ENCODE results near the gene ZNF516.

The ZNF516 gene

DNA sequence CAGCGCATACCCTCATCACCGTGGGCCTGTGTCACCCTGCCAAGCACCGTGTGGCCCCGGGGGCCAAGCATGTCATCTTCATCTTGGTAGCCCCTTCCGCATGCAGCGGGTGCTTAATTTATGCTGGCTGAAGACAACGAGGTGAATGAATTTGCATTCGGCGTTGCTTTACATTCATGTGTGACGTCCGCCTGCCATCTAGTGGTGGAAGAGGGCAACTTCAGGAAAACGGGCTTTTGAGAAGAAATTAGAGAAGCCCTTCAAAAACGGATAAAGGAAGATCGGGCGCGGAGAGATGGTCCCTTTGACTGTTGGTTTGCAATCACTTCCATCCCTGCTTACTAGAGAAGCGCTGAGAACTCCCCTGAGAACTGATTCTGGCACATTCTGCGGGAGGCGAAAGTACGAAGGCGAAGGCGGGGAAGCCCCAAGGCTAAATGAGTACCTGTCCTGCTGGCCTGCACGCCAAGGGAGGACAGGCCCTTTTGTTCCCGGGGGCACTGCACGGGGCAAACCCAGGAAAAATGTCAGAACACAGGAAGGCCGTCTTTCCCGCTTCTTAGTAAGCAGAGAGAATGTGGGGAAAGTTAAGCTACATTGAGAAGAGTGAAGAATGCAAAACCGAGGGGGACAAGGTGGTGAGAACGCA is 145.9 kb downstream of the ZNF516 start:
- H3K4me3 ChIP-seq (ENCODE audit: low read depth, low read length): no peak overlapping the region

- H3K4me3 ChIP-seq (ENCODE audit: low read depth, low read length): no peak overlapping the region
Measured at GRCh38 chr18:76348267-76349066, 146.6 kb downstream of the ZNF516 start.

- no peak overlapping the region for H3K4me3 ChIP-seq (ENCODE audit: low read depth, low read length)
Measured at GRCh38 chr18:76347341-76347740, 147.7 kb downstream of the ZNF516 start.

- H3K4me3 ChIP-seq (ENCODE audit: low read depth, low read length): no peak overlapping the region
Measured at GRCh38 chr18:76346490-76347130, 148.4 kb downstream of the ZNF516 start.

DNA sequence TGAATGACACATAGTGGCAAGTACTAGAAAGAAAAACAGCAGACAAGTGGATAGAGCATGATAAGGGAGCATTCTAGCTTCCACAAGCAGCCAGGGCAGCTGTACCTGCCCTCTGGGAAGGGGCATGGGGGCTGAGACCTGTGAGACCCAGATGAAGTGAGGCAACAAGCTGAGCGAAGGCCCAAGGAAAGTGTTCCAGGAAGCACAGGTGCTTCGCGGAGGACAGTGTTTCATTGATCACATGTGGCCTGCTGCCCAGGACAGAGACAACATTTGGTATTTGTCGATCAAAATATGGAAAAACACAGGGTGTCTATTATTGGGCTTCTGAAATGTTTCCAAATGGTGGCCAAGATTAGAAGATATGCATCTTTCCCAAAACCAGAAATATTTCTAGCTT is 149.1 kb downstream of the ZNF516 start:
- H3K4me3 ChIP-seq (ENCODE audit: low read depth, low read length): no peak overlapping the region

- no peak overlapping the region for H3K4me3 ChIP-seq (ENCODE audit: low read depth, low read length)
Measured at GRCh38 chr18:76343938-76344569, 151.0 kb downstream of the ZNF516 start.

DNA sequence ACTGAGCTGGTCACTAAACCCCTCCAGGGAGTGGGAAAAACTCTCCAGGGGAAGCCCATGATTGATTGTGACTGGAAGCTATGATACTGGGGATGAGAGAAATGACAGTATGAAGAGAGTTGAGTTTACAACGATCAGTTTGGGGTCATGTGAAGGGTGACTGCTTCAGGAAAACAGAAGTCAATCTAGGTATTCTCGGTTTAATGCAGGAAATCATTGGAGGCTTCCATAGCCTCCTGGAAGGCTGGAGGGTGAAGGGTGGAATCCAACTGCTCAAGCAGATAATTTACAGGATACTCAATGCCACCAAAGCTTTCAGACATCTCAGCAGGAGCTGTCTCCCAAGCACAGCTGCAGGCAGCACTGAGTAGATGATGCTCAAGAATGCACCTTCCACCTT is 154.6 kb downstream of the ZNF516 start:
- H3K4me3 ChIP-seq (ENCODE audit: low read depth, low read length): no peak overlapping the region

DNA sequence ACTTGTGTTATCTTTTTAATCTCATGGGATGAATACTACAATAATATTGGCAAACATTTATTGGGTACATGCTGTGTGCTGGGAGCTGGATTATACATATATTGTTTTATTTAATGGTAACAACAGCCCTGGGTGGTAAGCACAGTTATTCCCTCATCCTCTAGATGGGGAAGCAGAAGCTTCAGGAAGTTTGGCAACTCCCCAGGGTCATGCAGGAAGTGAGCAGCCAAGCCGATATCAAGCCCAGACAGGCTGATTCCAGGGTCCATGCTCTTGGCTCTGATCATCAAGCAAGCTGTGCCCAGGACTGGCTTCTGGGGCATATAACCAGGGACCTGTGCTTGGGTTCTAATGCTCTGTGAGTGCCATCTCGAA is 155.8 kb downstream of the ZNF516 start:
- H3K4me3 ChIP-seq (ENCODE audit: low read depth, low read length): no peak overlapping the region

- H3K4me3 ChIP-seq (ENCODE audit: low read depth, low read length): no peak overlapping the region
Measured at GRCh38 chr18:76338619-76339245, 156.3 kb downstream of the ZNF516 start.

GRCh38 chr18:76338088-76338487 is 157.0 kb downstream of the ZNF516 start:
- H3K4me3 ChIP-seq (ENCODE audit: low read depth, low read length): no peak overlapping the region

DNA sequence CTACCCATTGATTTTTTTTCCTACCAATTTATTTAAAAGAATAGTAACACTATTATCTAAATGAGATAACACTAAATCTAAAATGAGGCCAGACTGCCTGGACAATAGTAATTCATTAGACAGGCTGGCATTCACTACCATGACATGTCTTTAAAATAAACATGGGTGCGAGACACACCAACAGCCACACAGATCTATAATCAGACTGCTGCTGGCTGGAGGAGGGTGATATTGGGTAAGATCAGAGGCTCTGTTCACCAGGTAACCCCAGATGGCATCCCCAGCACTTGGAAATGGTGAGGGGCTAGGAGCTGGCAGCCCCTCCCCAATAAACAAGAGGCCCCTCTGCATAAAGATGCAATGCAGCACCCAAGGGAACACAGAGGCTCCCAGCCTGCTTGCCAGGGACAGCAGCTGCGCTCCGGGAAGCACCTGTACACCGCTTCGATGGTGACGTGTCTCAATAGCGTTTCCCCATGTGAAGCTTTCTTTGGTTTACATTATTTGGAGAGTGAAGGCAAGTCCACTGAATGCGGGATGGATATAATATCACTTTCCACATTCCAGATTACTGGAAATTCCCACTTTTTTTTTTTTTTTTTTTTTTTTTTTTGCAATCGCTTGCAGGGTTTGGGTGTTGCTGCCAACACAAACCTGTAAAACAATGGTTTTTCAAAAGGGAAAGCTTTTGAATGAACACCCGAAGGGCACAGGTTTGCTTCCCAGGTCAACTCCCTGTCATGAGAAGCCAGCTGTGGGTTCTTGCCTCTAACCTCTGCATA is 159.0 kb downstream of the ZNF516 start:
- H3K4me3 ChIP-seq (ENCODE audit: low read depth, low read length): no peak overlapping the region

- H3K4me3 ChIP-seq (ENCODE audit: low read depth, low read length): no peak overlapping the region
Measured at GRCh38 chr18:76328140-76328539, 166.9 kb downstream of the ZNF516 start.

DNA sequence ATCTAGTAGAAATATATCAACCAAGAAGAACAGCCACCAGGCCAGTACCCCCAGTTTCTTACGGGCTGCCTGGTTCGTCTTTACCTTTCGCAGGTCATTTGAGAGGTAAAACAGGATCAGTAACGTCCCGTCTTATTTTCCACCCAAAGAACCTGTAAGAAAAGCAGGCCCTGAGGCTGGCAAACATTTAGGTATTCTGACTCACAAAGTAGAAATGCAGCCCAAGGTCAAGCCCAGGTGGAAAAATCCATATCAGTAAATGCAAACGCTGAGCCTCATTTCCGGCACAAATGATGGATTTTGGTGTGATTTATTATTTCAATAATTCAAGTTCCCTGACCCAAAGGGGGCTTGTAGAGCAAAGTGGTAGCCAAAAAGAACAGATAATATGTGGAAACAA is 171.2 kb downstream of the ZNF516 start:
- H3K4me3 ChIP-seq (ENCODE audit: low read depth, low read length): no peak overlapping the region

DNA sequence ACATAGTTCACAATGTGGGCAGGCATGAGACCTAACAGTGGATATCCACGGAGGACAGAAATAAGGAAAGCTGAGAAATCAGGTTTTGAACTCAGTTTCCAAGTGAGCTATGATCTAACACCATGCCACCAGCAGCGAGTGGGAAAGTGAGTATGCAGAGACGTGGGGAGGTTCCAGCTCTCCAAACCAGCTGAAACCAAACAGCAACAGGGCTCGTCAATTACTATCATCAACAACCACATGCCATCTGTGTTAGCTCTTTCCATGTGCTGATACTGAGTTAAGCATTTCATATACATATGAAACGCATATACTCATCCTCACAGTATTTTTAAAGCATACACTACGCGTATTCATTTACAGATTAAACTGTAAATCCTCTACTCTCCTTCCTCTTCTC is 172.4 kb downstream of the ZNF516 start:
- no peak overlapping the region for H3K4me3 ChIP-seq (ENCODE audit: low read depth, low read length)

- no peak overlapping the region for H3K4me3 ChIP-seq (ENCODE audit: low read depth, low read length)
Measured at GRCh38 chr18:76319366-76319765, 175.7 kb downstream of the ZNF516 start.

GRCh38 chr18:76318607-76319006 is 176.4 kb downstream of the ZNF516 start:
- H3K4me3 ChIP-seq (ENCODE audit: low read depth, low read length): no peak overlapping the region

DNA sequence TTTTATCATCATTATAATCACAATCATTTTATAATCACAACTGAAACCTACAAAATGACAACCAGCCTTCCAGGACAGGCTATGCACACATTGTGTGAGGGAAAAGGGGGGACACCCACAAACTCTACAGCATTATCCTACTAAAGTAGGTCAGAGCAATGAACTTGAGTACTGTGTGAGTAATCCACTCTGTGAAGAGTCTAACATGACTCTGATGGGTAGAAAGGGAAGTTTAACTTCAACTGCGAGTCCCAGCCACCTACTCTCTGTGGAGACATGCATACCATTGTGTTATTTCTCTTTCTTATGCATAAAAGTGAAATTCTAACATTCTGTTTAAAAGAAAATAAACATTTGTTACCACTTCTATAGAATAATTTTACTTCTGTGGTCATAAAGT is 177.9 kb downstream of the ZNF516 start:
- no peak overlapping the region for H3K4me3 ChIP-seq (ENCODE audit: low read depth, low read length)

DNA sequence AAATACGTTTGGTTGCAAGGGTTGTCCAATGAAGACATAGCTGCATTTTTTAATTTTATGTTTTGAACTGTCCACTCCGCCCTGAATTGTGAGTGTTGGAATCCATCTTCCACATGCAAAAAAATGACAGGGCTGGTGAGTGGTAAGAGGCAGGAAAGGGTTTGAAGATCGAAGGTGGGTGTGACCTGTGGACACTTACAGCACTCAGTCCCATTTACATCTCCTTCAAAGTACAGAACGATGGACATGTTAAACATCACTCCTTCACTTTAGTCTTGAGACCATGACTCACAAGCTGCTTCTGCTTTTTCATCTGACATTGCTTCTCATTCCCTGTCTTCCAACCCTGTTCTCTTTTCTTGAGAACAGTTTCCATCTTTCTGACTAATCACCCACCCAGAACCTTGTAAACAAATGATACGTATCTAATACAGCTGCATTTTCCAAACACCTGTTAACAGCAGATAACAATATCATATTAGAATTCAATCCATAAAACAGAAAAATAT is 179.3 kb downstream of the ZNF516 start:
- no peak overlapping the region for H3K4me3 ChIP-seq (ENCODE audit: low read depth, low read length)

DNA sequence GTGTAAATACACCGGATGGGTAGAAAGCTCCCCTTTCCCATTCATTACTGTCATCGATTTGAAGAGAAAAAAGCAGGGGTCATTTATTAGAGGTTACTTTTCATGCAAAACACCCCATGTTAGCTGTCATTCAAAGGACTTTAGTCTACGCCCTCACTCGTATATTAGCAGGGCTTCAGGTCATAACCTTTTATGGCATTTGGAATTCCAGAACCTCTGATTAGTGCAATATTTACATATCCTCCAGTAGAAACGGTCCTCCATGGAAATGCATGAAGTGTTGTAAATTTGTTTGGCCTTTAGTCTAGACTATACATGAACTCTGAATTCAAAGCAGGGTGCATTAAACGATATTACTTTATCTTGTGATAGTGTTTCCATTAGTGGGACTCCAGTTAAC is 180.5 kb downstream of the ZNF516 start:
- no peak overlapping the region for H3K4me3 ChIP-seq (ENCODE audit: low read depth, low read length)

DNA sequence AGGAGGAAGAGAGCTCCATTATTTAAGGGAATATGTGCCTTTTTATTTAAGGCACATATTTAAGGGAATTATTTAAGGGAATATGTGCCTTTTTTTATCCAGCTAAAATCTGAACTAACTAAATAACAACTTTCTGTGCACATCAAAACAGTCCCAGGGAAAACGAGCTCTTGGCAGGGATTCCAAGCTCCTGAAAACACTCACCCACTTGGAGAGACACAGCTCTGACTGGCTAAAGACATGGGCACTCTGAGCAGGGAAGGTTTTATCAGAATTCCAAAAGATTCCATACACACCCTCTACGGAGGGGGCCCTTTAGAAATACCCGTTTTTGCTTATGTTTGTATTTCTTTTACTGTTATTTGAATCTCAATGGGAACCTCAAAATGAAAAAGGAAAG is 181.0 kb downstream of the ZNF516 start:
- H3K4me3 ChIP-seq (ENCODE audit: low read depth, low read length): no peak overlapping the region
